Vagina (tissue), 2 donors: Measurements from ENCODE around the gene PIP5K1B.

Experiments
- CTCF ChIP-seq, 3 experiments: fragments of 450-650 bp in 2 of 3; fragments of 200-600 bp in 1 of 3; sonication (generic) in 1 of 3; IDR thresholded peaks; one replicate each; pipeline ENCODE4 v1.5.1; 2017 to 2019; ENCODE audit warnings: antibody characterized with exemption in 3 of 3, mild to moderate bottlenecking in 2 of 3, moderate library complexity in 2 of 3
- POLR2AphosphoS5 ChIP-seq, 2 donors: sonication (generic); formaldehyde crosslinking; IDR thresholded peaks; one replicate each; pipeline ENCODE4 v1.9.0; 2017; ENCODE audit warnings: antibody characterized with exemption in 2 of 2, mild to moderate bottlenecking in 2 of 2, low read depth in 1 of 2; ENCODE audit not compliant: insufficient read depth in 1 of 2

- TF ChIP-seq POLR2AphosphoS5 (IDR thresholded peaks at IDR 0.05; ENCODE audit: insufficient read depth in 1 of 2, low read depth in 1 of 2) (no peak), CTCF (IDR thresholded peaks at IDR 0.05) (no peak)
These were observed 256.5 kb downstream of the PIP5K1B start for GRCh38 chr9:68961587-68961986.
